H1 (cell line): ENCODE data around the gene IL21R.

Experiments
- CHD1 ChIP-seq: IDR thresholded peaks from 2 replicates; pipeline ENCODE4 v1.6.1; 2012; ENCODE audit warnings: low read depth, low read length, improper control_type of control experiment
- HDAC2 ChIP-seq, 2 experiments: fragments of 300-600 bp in 1 of 2; sonication (generic) in 1 of 2; IDR thresholded peaks; 2 replicates each; pipeline ENCODE4 v1.6.1; 2011 to 2012; ENCODE audit warnings: low read depth in 2 of 2, low read length in 2 of 2, mild to moderate bottlenecking in 2 of 2, moderate library complexity in 2 of 2, borderline replicate concordance in 1 of 2, inconsistent platforms in 1 of 2
- POLR2AphosphoS5 ChIP-seq: IDR thresholded peaks from 2 replicates; pipeline ENCODE4 v1.6.1; 2011; ENCODE audit warnings: low read depth, low read length
- ZNF274 ChIP-seq: IDR thresholded peaks from 2 replicates; pipeline ENCODE4 v1.7.0; 2012; ENCODE audit warnings: low read length, borderline replicate concordance; ENCODE audit errors: extremely low read depth
- TF ChIP-seq, protein P1 (sequence below), 3 experiments: IDR thresholded peaks; 1 replicate in 2 of 3; 2 replicates in 1 of 3; pipeline versions ENCODE4 v1.5.1 to v1.6.1; 2011; ENCODE audit warnings: low read length in 3 of 3, mild to moderate bottlenecking in 3 of 3, inconsistent platforms in 2 of 3, low read depth in 1 of 3, moderate library complexity in 1 of 3; ENCODE audit not compliant: insufficient read depth in 1 of 3; ENCODE audit errors: control extremely low read depth in 1 of 3

GRCh38 chr16:27406511-27407128 lies 4.6 kb downstream of the IL21R start:
- TF ChIP-seq HDAC2 (IDR thresholded peaks at IDR 0.05; ENCODE audit: borderline replicate concordance in 1 of 2, low read depth in 2 of 2, low read length in 2 of 2) (0 out of 4 replicates have a peak, but pooled peaks of 1 of the 2 experiments have one; percentile 47), POLR2AphosphoS5 (no peak), CHD1 (no peak), ZNF274 (no peak)
- TF ChIP-seq, protein P1, sequence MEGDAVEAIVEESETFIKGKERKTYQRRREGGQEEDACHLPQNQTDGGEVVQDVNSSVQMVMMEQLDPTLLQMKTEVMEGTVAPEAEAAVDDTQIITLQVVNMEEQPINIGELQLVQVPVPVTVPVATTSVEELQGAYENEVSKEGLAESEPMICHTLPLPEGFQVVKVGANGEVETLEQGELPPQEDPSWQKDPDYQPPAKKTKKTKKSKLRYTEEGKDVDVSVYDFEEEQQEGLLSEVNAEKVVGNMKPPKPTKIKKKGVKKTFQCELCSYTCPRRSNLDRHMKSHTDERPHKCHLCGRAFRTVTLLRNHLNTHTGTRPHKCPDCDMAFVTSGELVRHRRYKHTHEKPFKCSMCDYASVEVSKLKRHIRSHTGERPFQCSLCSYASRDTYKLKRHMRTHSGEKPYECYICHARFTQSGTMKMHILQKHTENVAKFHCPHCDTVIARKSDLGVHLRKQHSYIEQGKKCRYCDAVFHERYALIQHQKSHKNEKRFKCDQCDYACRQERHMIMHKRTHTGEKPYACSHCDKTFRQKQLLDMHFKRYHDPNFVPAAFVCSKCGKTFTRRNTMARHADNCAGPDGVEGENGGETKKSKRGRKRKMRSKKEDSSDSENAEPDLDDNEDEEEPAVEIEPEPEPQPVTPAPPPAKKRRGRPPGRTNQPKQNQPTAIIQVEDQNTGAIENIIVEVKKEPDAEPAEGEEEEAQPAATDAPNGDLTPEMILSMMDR (IDR thresholded peaks at IDR 0.05; ENCODE audit: control extremely low read depth in 1 of 3, insufficient read depth in 1 of 3, low read depth in 1 of 3, low read length in 3 of 3): no peak
